A549 (cell line): ENCODE data around the gene RPP21. TPM values are rescaled to one million over a fixed set of nuclear protein-coding genes. Genes with fewer than 3 reads are reported as not detected.

Experiments
- ATAC-seq, 2 experiments: fragments of 200-7000 bp in 1 of 2; fragments of >200 bp in 1 of 2; cut with Nextera tagmentation in 1 of 2; cut with Tn5 transposase in 1 of 2; 3 replicates each; pipeline versions ENCODE4 v1.8.0 to v1.9.1; 2018 to 2020; ENCODE audit warnings: mild to moderate bottlenecking in 1 of 2, moderate library complexity in 1 of 2
- CTCF ChIA-PET: fragments of 300-600 bp; sonication (Branson Sonifier 250); formaldehyde crosslinking; extraction: SDS; loops from one replicate; lab custom pipeline; 2021; ENCODE audit warnings: antibody characterized with exemption, inconsistent platforms; lab: Yijun Ruan, JAX
- POLR2A ChIA-PET: fragments of 350-600 bp; formaldehyde crosslinking; extraction: SDS; loops from one replicate; lab custom pipeline; 2021; ENCODE audit warnings: antibody characterized with exemption, inconsistent platforms; lab: Yijun Ruan, JAX
- DNase-seq, 2 experiments: peaks; one replicate each; pipeline versions ENCODE4 v3.0.0 to v3.0.0-alpha.2; 2011 to 2016; ENCODE audit warnings: low read depth in 1 of 2, low spot score in 1 of 2
- FAIRE-seq: peaks from 2 replicates; lab custom pipeline; 2011; peaks lifted over from hg19 to GRCh38; lab: Jason Lieb, UNC
- H3K27ac ChIP-seq, 2 experiments: fragments of >200 bp; sonication (Bioruptor Twin); formaldehyde crosslinking; 3 replicates each; pipeline ENCODE4 v1.5.1; 2016 to 2017
- H3K4me1 ChIP-seq: fragments of >200 bp; sonication (Bioruptor Twin); formaldehyde crosslinking; 3 replicates; pipeline ENCODE4 v1.6.1; 2016
- H3K4me2 ChIP-seq: fragments of >200 bp; sonication (Bioruptor Twin); formaldehyde crosslinking; 3 replicates; pipeline ENCODE4 v1.6.1; 2016
- H3K4me3 ChIP-seq: fragments of >200 bp; sonication (Bioruptor Twin); formaldehyde crosslinking; 3 replicates; pipeline ENCODE4 v1.5.1; 2016
- H3K9me3 ChIP-seq: fragments of >200 bp; sonication (Bioruptor Twin); formaldehyde crosslinking; 3 replicates; pipeline ENCODE4 v1.6.1; 2016
- BHLHE40 ChIP-seq: IDR thresholded peaks from 2 replicates; pipeline ENCODE4 v1.6.1; 2012; ENCODE audit warnings: low read depth, low read length, inconsistent platforms
- CEBPB ChIP-seq, 2 experiments: fragments of >200 bp in 1 of 2; sonication (Bioruptor Twin) in 1 of 2; formaldehyde crosslinking in 1 of 2; IDR thresholded peaks; 2 replicates each; pipeline ENCODE4 v1.6.1; 2012 to 2016
- EHMT2 ChIP-seq: fragments of 200-600 bp; sonication (generic); IDR thresholded peaks from 2 replicates; pipeline ENCODE4 v1.6.1; 2016; ENCODE audit warnings: antibody characterized with exemption, low read depth, mild to moderate bottlenecking, moderate library complexity
- ESRRA ChIP-seq: fragments of 150-350 bp; IDR thresholded peaks from 2 replicates; pipeline ENCODE4 v1.6.1; 2014; ENCODE audit warnings: mild to moderate bottlenecking, low read length, borderline replicate concordance
- HDAC2 ChIP-seq: fragments of 200-600 bp; sonication (generic); IDR thresholded peaks from 2 replicates; pipeline ENCODE4 v1.6.1; 2016
- HEYL ChIP-seq: fragments of 250-450 bp; sonication (Bioruptor Pico); IDR thresholded peaks from 2 replicates; pipeline ENCODE4 v1.8.0; 2021; ENCODE audit warnings: mild to moderate bottlenecking, moderate library complexity
- HMGXB4 ChIP-seq: fragments of 250-450 bp; sonication (Bioruptor Pico); IDR thresholded peaks from 2 replicates; pipeline ENCODE4 v1.5.0; 2021; ENCODE audit warnings: mild to moderate bottlenecking, moderate library complexity, borderline replicate concordance
- HOXA7 ChIP-seq: fragments of 250-450 bp; sonication (Bioruptor Pico); IDR thresholded peaks from 2 replicates; pipeline ENCODE4 v1.5.0; 2020; ENCODE audit warnings: mild to moderate bottlenecking, moderate library complexity
- NPAS2 ChIP-seq: fragments of 250-450 bp; sonication (Bioruptor Pico); IDR thresholded peaks from 2 replicates; pipeline ENCODE4 v1.8.0; 2022; ENCODE audit warnings: mild to moderate bottlenecking, moderate library complexity, borderline replicate concordance
- POLR2A ChIP-seq: IDR thresholded peaks from 2 replicates; pipeline ENCODE4 v1.6.1; 2012; ENCODE audit warnings: mild to moderate bottlenecking, low read length
- RAD21 ChIP-seq, 2 experiments: fragments of >200 bp in 1 of 2; sonication (Bioruptor Twin) in 1 of 2; formaldehyde crosslinking in 1 of 2; IDR thresholded peaks in 1 of 2; conservative IDR thresholded peaks in 1 of 2; 2 replicates in 1 of 2; 3 replicates in 1 of 2; pipeline ENCODE4 v1.6.1; 2012 to 2018; ENCODE audit warnings: inconsistent platforms in 1 of 2
- RCOR1 ChIP-seq: fragments of 150-350 bp; IDR thresholded peaks from 2 replicates; pipeline ENCODE4 v1.6.1; 2014; ENCODE audit warnings: antibody characterized with exemption, low read length, low read depth
- TP53 ChIP-seq: fragments of 250-450 bp; sonication (Bioruptor Pico); IDR thresholded peaks from 2 replicates; pipeline ENCODE4 v1.5.0; 2021; ENCODE audit warnings: mild to moderate bottlenecking, moderate library complexity
- ZSCAN20 ChIP-seq: fragments of 250-450 bp; sonication (Bioruptor Pico); IDR thresholded peaks from 2 replicates; pipeline ENCODE4 v1.8.0; 2022; ENCODE audit warnings: mild to moderate bottlenecking, moderate library complexity
- WGBS: methylation state at CpG from one replicate; pipeline ENCODE4 v1.1.6; 2017; ENCODE audit errors: missing lambda C conversion rate; 5-methylcytosine and 5-hydroxymethylcytosine counted together
- polyA plus RNA-seq, 4 experiments: library from polyadenylated mRNA; depleted of rRNA in 3 of 4; stranded (reverse); fragments of >200 nt; fragmentation: RNase III in 1 of 4; extraction: RNeasy Plus Mini Kit Qiagen cat#74134 plus additional on column Dnase treatment in 1 of 4; gene quantifications; 2 replicates in 3 of 4; 3 replicates in 1 of 4; pipeline ENCODE4 v1.2.3, GENCODE V29; 2011 to 2017
- TF ChIP-seq, protein P1 (sequence below): fragments of 200-600 bp; sonication (generic); IDR thresholded peaks from 2 replicates; pipeline ENCODE4 v1.6.1; 2016; ENCODE audit warnings: antibody characterized with exemption, mild to moderate bottlenecking, moderate library complexity
- TF ChIP-seq, protein P2 (sequence below): fragments of 150-350 bp; IDR thresholded peaks from 2 replicates; pipeline ENCODE4 v1.6.1; 2014; ENCODE audit warnings: low read depth, mild to moderate bottlenecking, low read length

The RPP21 gene
- polyA plus RNA-seq, 2 of the 4 experiments (the other 2 are of a cell fraction): 33.6 to 54.8 TPM

- Histone ChIP-seq H3K4me1 (0 out of 3 replicates have a peak, but pooled peaks cover 2% of the 10 kb centered on the region), H3K27ac (no peak overlapping the region), H3K9me3 (no peaks in the 10 kb centered on the region; the same call in 2 of the 3 replicates), H3K4me3 (no peak overlapping the region), H3K4me2 (no peak overlapping the region)
- TF ChIP-seq, protein P1, sequence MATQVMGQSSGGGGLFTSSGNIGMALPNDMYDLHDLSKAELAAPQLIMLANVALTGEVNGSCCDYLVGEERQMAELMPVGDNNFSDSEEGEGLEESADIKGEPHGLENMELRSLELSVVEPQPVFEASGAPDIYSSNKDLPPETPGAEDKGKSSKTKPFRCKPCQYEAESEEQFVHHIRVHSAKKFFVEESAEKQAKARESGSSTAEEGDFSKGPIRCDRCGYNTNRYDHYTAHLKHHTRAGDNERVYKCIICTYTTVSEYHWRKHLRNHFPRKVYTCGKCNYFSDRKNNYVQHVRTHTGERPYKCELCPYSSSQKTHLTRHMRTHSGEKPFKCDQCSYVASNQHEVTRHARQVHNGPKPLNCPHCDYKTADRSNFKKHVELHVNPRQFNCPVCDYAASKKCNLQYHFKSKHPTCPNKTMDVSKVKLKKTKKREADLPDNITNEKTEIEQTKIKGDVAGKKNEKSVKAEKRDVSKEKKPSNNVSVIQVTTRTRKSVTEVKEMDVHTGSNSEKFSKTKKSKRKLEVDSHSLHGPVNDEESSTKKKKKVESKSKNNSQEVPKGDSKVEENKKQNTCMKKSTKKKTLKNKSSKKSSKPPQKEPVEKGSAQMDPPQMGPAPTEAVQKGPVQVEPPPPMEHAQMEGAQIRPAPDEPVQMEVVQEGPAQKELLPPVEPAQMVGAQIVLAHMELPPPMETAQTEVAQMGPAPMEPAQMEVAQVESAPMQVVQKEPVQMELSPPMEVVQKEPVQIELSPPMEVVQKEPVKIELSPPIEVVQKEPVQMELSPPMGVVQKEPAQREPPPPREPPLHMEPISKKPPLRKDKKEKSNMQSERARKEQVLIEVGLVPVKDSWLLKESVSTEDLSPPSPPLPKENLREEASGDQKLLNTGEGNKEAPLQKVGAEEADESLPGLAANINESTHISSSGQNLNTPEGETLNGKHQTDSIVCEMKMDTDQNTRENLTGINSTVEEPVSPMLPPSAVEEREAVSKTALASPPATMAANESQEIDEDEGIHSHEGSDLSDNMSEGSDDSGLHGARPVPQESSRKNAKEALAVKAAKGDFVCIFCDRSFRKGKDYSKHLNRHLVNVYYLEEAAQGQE: peak; percentile 82; the same call in 1 of the 2 replicates
- no peak for TF ChIP-seq NPAS2 (CRISPR knock-in tag)
- FAIRE-seq: no peak
- no peak for DNase-seq
- no peak for ATAC-seq
- CTCF ChIA-PET: no interaction called here
- POLR2A ChIA-PET: no interaction called here
- WGBS: 97% methylated on average over 3 of the region's 3 CpGs
These were observed 33.9 kb upstream of the RPP21 start for GRCh38 chr6:30311101-30311500.

DNA sequence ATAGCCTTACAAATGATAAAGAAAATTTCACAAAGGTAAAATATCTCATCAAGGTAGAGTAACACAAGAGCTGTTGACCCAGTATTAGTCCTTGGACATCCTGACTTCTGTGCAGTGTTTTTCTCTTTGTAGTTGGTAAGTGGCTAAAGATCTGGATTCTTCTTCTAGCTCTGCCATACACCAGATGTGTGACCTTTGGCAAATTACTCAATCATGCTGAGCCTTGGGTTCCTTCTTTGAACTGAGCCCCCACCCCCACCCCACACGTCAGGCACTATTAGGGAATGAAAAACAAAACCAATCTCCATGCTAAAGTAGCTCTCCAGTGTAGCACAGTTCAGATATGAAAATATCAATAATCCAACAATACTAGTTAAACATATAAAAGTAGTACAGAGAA, 33.3 kb upstream of the RPP21 start:
- Histone ChIP-seq H3K4me1 (0 out of 3 replicates have a peak, but pooled peaks cover 2% of the 10 kb centered on the region), H3K27ac (no peak overlapping the region), H3K9me3 (no peaks in the 10 kb centered on the region; the same call in 2 of the 3 replicates), H3K4me3 (no peak overlapping the region), H3K4me2 (no peak overlapping the region)
- DNase-seq (no peak), FAIRE-seq (no peak), ATAC-seq (no peak)
- 71% methylated on average over 1 of the region's 1 CpG for WGBS
- POLR2A ChIA-PET: no interaction called here
- CTCF ChIA-PET: no interaction called here
- TF ChIP-seq ESRRA: no peak
- TF ChIP-seq HOXA7 (CRISPR knock-in tag): no peak
- TF ChIP-seq RAD21 (conservative IDR thresholded peaks at IDR 0.05 in 1 of 2, IDR thresholded peaks at IDR 0.05 in 1 of 2): no peak
- no peak for TF ChIP-seq RCOR1

- ChIA-PET CTCF (no interaction called here), POLR2A (no interaction called here)
- TF ChIP-seq, protein P2, sequence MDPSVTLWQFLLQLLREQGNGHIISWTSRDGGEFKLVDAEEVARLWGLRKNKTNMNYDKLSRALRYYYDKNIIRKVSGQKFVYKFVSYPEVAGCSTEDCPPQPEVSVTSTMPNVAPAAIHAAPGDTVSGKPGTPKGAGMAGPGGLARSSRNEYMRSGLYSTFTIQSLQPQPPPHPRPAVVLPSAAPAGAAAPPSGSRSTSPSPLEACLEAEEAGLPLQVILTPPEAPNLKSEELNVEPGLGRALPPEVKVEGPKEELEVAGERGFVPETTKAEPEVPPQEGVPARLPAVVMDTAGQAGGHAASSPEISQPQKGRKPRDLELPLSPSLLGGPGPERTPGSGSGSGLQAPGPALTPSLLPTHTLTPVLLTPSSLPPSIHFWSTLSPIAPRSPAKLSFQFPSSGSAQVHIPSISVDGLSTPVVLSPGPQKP: no peak
- TF ChIP-seq CEBPB (IDR thresholded peaks at IDR 0.05): no peak
- no peak for TF ChIP-seq BHLHE40
- TF ChIP-seq HEYL (CRISPR knock-in tag): no peak
- no peak for TF ChIP-seq EHMT2
- no peak for TF ChIP-seq POLR2A
- TF ChIP-seq ZSCAN20: no peak
- TF ChIP-seq HMGXB4 (CRISPR knock-in tag): no peak
- TF ChIP-seq HDAC2: no peak
- no peak for TF ChIP-seq TP53 (CRISPR knock-in tag)
- no peak for DNase-seq
- Histone ChIP-seq H3K4me1 (0 out of 3 replicates have a peak, but pooled peaks cover 2% of the 10 kb centered on the region), H3K4me3 (no peak overlapping the region), H3K4me2 (no peak overlapping the region), H3K27ac (no peak overlapping the region), H3K9me3 (no peaks in the 10 kb centered on the region)
- no peak for ATAC-seq
- no peak for FAIRE-seq
- 86% methylated on average over 2 of the region's 2 CpGs for WGBS
These were observed 32.7 kb upstream of the RPP21 start for GRCh38 chr6:30312266-30312665.
